ENCODE results near the gene TNS3.
A peak's percentile ranks its signal among the peaks of the same experiment; 100 is the strongest.

The TNS3 gene

GRCh38 chr7:47600199-47601118, 18.5 kb upstream of the TNS3 start:
- no peak overlapping the region for H3K4me3 ChIP-seq (ENCODE audit: low read depth, low read length)
- TF ChIP-seq POLR2A (IDR thresholded peaks at IDR 0.05; ENCODE audit: extremely low read depth, insufficient read length) (no peak), CTCF (IDR thresholded peaks at IDR 0.05; ENCODE audit: low read depth, low read length) (no peak), MYC (IDR thresholded peaks at IDR 0.05; ENCODE audit: low read depth, low read length) (no peak)
- TF ChIP-seq, protein P1, sequence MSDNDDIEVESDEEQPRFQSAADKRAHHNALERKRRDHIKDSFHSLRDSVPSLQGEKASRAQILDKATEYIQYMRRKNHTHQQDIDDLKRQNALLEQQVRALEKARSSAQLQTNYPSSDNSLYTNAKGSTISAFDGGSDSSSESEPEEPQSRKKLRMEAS (IDR thresholded peaks at IDR 0.05; ENCODE audit: low read depth, low read length): no peak
- DNase-seq (ENCODE audit: low read depth): no peak

DNA sequence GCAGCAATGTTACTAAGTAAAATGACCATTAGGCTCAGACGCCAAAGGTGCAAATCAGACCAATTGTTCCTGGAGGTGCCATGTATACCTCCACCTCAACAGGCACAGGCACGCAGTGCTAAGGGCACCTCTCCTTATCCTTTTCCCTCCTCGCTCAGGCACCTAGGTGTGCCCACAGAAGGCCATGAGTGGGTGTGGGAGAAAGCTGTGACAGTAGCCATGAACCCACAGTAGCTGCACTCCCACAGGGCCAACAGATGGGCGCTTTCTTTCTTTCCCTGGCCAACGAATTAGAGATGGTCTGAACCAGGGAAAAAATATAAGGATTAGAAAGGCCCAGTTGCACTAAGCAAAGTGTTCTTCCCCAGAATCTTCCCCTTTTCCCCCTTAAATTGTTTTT, 15.5 kb upstream of the TNS3 start:
- TF ChIP-seq POLR2A (IDR thresholded peaks at IDR 0.05; ENCODE audit: extremely low read depth, insufficient read length) (no peak), MYC (IDR thresholded peaks at IDR 0.05; ENCODE audit: low read depth, low read length) (no peak), CTCF (IDR thresholded peaks at IDR 0.05; ENCODE audit: low read depth, low read length) (no peak)
- TF ChIP-seq, protein P1 (IDR thresholded peaks at IDR 0.05; ENCODE audit: low read depth, low read length): no peak
- H3K4me3 ChIP-seq (ENCODE audit: low read depth, low read length): no peak overlapping the region
- no peak for DNase-seq (ENCODE audit: low read depth)

DNA sequence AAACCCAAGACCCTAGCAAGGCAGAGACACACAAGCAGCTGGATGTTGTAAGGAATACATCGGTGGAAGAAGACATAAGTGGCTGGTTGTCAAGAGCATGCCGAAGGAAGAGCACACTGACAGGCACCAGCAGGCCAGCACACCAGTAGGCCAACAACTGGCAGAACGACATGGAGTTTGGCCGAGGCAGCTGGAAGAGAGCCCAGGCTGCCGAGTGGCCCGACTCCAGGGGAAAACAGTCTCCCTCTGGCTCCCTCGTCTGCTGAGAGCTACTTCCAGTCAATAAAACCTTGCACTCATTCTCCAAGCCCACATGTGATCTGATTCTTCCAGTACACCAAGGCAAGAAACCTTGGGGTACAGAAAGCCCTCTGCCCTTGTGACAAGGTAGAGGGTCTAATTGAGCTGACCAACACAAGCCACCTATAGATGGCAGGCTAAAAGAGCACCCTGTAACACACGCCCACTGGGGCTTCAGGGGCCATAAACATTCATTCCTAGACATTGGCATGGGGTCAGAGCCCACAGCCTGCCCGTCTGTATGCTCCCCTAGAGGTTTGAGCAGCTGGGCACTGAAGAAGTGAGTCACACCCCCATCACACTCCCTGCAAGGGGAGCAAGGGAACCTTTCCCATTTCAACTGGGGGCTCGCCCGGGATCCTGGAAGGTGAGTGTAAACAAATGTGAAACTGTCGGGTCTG, 14.7 kb upstream of the TNS3 start:
- H3K4me3 ChIP-seq (ENCODE audit: low read depth, low read length): no peak overlapping the region
- DNase-seq (ENCODE audit: low read depth): no peak
- TF ChIP-seq POLR2A (IDR thresholded peaks at IDR 0.05; ENCODE audit: extremely low read depth, insufficient read length) (no peak), MYC (IDR thresholded peaks at IDR 0.05; ENCODE audit: low read depth, low read length) (no peak), CTCF (IDR thresholded peaks at IDR 0.05; ENCODE audit: low read depth, low read length) (no peak)
- TF ChIP-seq, protein P1 (IDR thresholded peaks at IDR 0.05; ENCODE audit: low read depth, low read length): no peak

- H3K4me3 ChIP-seq (ENCODE audit: low read depth, low read length): no peak overlapping the region
- TF ChIP-seq MYC (IDR thresholded peaks at IDR 0.05; ENCODE audit: low read depth, low read length) (no peak), POLR2A (IDR thresholded peaks at IDR 0.05; ENCODE audit: extremely low read depth, insufficient read length) (no peak)
- TF ChIP-seq, protein P1 (IDR thresholded peaks at IDR 0.05; ENCODE audit: low read depth, low read length): no peak
- DNase-seq (ENCODE audit: low read depth): peak; percentile 58
These were observed 12.5 kb upstream of the TNS3 start for GRCh38 chr7:47594406-47594805.

GRCh38 chr7:47591655-47592572, 10.0 kb upstream of the TNS3 start:
- H3K4me3 ChIP-seq (ENCODE audit: low read depth, low read length): no peak overlapping the region
- no peak for DNase-seq (ENCODE audit: low read depth)
- TF ChIP-seq POLR2A (IDR thresholded peaks at IDR 0.05; ENCODE audit: extremely low read depth, insufficient read length): no peak
- no peak for TF ChIP-seq CTCF (IDR thresholded peaks at IDR 0.05; ENCODE audit: low read depth, low read length)
- TF ChIP-seq, protein P1 (IDR thresholded peaks at IDR 0.05; ENCODE audit: low read depth, low read length): no peak
- no peak for TF ChIP-seq MYC (IDR thresholded peaks at IDR 0.05; ENCODE audit: low read depth, low read length)
